Keratinocyte (primary cell): ENCODE data around the gene TOR3A. TPM values are rescaled to one million over a fixed set of nuclear protein-coding genes. Genes with fewer than 3 reads are reported as not detected.

Experiments
- DNase-seq: peaks from one replicate; pipeline ENCODE4 v3.0.0-alpha.2; 2011; ENCODE audit warnings: low read depth, missing footprints, low spot score
- FAIRE-seq: peaks from 2 replicates; lab custom pipeline; 2011; peaks lifted over from hg19 to GRCh38; lab: Jason Lieb, UNC
- H2AFZ ChIP-seq: 2 replicates; pipeline ENCODE4 v1.6.0; 2012; ENCODE audit warnings: low read length, control low read depth, inconsistent platforms; ENCODE audit not compliant: control insufficient read depth
- H3K27ac ChIP-seq: 2 replicates; pipeline ENCODE4 v1.5.1; 2011; ENCODE audit warnings: low read length; ENCODE audit not compliant: control insufficient read depth, insufficient read depth
- H3K27me3 ChIP-seq: 3 replicates; pipeline ENCODE4 v1.6.0; 2011; ENCODE audit warnings: low read length; ENCODE audit not compliant: control insufficient read depth, insufficient read depth; ENCODE audit errors: extremely low read depth
- H3K36me3 ChIP-seq, 2 experiments: 2 replicates in 1 of 2; 3 replicates in 1 of 2; pipeline ENCODE4 v1.5.1; 2011; ENCODE audit warnings: low read length in 2 of 2, mild to moderate bottlenecking in 1 of 2; ENCODE audit not compliant: control insufficient read depth in 2 of 2, insufficient read depth in 2 of 2; ENCODE audit errors: extremely low read depth in 1 of 2
- H3K4me1 ChIP-seq: 3 replicates; pipeline ENCODE4 v1.5.1; 2011; ENCODE audit warnings: low read length; ENCODE audit not compliant: control insufficient read depth, insufficient read depth; ENCODE audit errors: extremely low read depth
- H3K4me2 ChIP-seq: 3 replicates; pipeline ENCODE4 v1.6.0; 2011; ENCODE audit warnings: low read depth, low read length; ENCODE audit not compliant: control insufficient read depth, insufficient read depth; ENCODE audit errors: extremely low read depth
- H3K4me3 ChIP-seq, 3 experiments: fragments of 200-600 bp in 1 of 3; sonication (generic) in 1 of 3; 2 replicates in 2 of 3; 3 replicates in 1 of 3; pipeline ENCODE4 v1.5.1; 2011 to 2016; ENCODE audit warnings: low read length in 3 of 3, mild to moderate bottlenecking in 3 of 3, control low read depth in 2 of 3, inconsistent platforms in 1 of 3, low read depth in 1 of 3, mixed read lengths in 1 of 3, mixed run types in 1 of 3, moderate library complexity in 1 of 3; ENCODE audit not compliant: control insufficient read depth in 2 of 3, insufficient read depth in 2 of 3; ENCODE audit errors: extremely low read depth in 1 of 3
- H3K79me2 ChIP-seq: 2 replicates; pipeline ENCODE4 v1.6.0; 2012; ENCODE audit warnings: low read length; ENCODE audit not compliant: control insufficient read depth, insufficient read depth
- H3K9ac ChIP-seq: 3 replicates; pipeline ENCODE4 v1.6.0; 2011; ENCODE audit warnings: low read length; ENCODE audit not compliant: control insufficient read depth, insufficient read depth; ENCODE audit errors: extremely low read depth
- H3K9me1 ChIP-seq: 3 replicates; pipeline ENCODE4 v1.6.0; 2011; ENCODE audit warnings: low read length; ENCODE audit not compliant: control insufficient read depth, insufficient read depth; ENCODE audit errors: extremely low read depth
- H3K9me3 ChIP-seq: 2 replicates; pipeline ENCODE4 v1.5.1; 2012; ENCODE audit warnings: low read depth, low read length; ENCODE audit not compliant: control insufficient read depth
- H4K20me1 ChIP-seq: 3 replicates; pipeline ENCODE4 v1.6.0; 2011; ENCODE audit warnings: low read length; ENCODE audit not compliant: control insufficient read depth, insufficient read depth; ENCODE audit errors: extremely low read depth
- CTCF ChIP-seq, 3 experiments: IDR thresholded peaks in 1 of 3; conservative IDR thresholded peaks in 1 of 3; optimal IDR thresholded peaks in 1 of 3; 2 replicates in 2 of 3; 3 replicates in 1 of 3; pipeline versions ENCODE3 to v1.5.1; 2011; ENCODE audit warnings: low read length in 3 of 3, mild to moderate bottlenecking in 3 of 3, moderate library complexity in 2 of 3, control low read depth in 1 of 3, inconsistent platforms in 1 of 3; ENCODE audit not compliant: insufficient read depth in 2 of 3; ENCODE audit errors: extremely low read depth in 1 of 3
- EZH2 ChIP-seq: IDR thresholded peaks from one replicate; pipeline ENCODE4 v1.6.1; 2012; ENCODE audit warnings: inconsistent platforms, mild to moderate bottlenecking, low read length, moderate library complexity
- dilution Hi-C: fragments of 300-500 bp; cut with MboI; formaldehyde crosslinking; loops from one replicate; pipeline ENCODE4 v1.7.0; 2020; ENCODE audit warnings: low sequenced_read_pairs; ENCODE audit not compliant: extremely low pct_ligation_motif_present
- polyA plus RNA-seq, 5 experiments: library from polyadenylated mRNA; depleted of rRNA in 3 of 5; stranded (reverse) in 3 of 5; stranded (forward) in 1 of 5; unstranded in 1 of 5; fragments of >200 nt; gene quantifications; 1 replicate in 1 of 5; 2 replicates in 3 of 5; 3 replicates in 1 of 5; pipeline versions ENCODE4 v1.2.1 to v1.2.3, GENCODE V29; 2011 to 2012; ENCODE audit warnings: missing spikeins in 2 of 5, low read depth in 1 of 5, low replicate concordance in 1 of 5

The TOR3A gene
- polyA plus RNA-seq, 1 donor (not counting 4 experiments of a cell fraction or from before 2014, with no cell fraction given) = 16.8 TPM

GRCh38 chr1:179090923-179091322 is 9.1 kb downstream of the TOR3A start:
- H4K20me1 ChIP-seq = no peaks in the 10 kb centered on the region
- no peaks in the 10 kb centered on the region for H3K27me3 ChIP-seq
- no peaks in the 10 kb centered on the region for H3K4me1 ChIP-seq
- dilution Hi-C loops = no loop called here
- H3K36me3 ChIP-seq = peaks cover 52 to 53% of the 10 kb centered on the region in 2 experiments
- no peaks in the 10 kb centered on the region for H3K9me3 ChIP-seq
- no peak overlapping the region for H3K27ac ChIP-seq
- H3K4me3 ChIP-seq = no peak overlapping the region
- TF ChIP-seq CTCF (optimal IDR thresholded peaks at IDR 0.05 in 1 of 3, IDR thresholded peaks at IDR 0.05 in 1 of 3, conservative IDR thresholded peaks at IDR 0.05 in 1 of 3; ENCODE audit: extremely low read depth in 1 of 3, insufficient read depth in 2 of 3, low read length in 3 of 3) = no peak
- no peak for TF ChIP-seq EZH2
- H3K9me1 ChIP-seq = no peaks in the 10 kb centered on the region
- no peak overlapping the region for H3K9ac ChIP-seq
- no peak overlapping the region for H3K4me2 ChIP-seq
- no peak for FAIRE-seq
- DNase-seq = no peak
- no peak overlapping the region for H2AFZ ChIP-seq
- H3K79me2 ChIP-seq = no peaks in the 10 kb centered on the region

GRCh38 chr1:179091691-179092165 is 9.9 kb downstream of the TOR3A start:
- DNase-seq = no peak
- Histone ChIP-seq H3K9me1 (no peaks in the 10 kb centered on the region), H4K20me1 (no peaks in the 10 kb centered on the region), H3K27ac (no peak overlapping the region), H3K4me3 (no peak overlapping the region), H3K79me2 (no peaks in the 10 kb centered on the region), H3K4me2 (no peak overlapping the region), H3K27me3 (no peaks in the 10 kb centered on the region), H3K36me3 (peaks cover 54 to 55% of the 10 kb centered on the region in 2 experiments), H3K9me3 (no peaks in the 10 kb centered on the region), H2AFZ (no peak overlapping the region), H3K4me1 (no peaks in the 10 kb centered on the region), H3K9ac (no peak overlapping the region)
- no peak for FAIRE-seq
- dilution Hi-C loops = no loop called here
- no peak for TF ChIP-seq CTCF (optimal IDR thresholded peaks at IDR 0.05 in 1 of 3, IDR thresholded peaks at IDR 0.05 in 1 of 3, conservative IDR thresholded peaks at IDR 0.05 in 1 of 3; ENCODE audit: extremely low read depth in 1 of 3, insufficient read depth in 2 of 3, low read length in 3 of 3)
- no peak for TF ChIP-seq EZH2
